PC-3 (cell line): ENCODE results near the gene MCEMP1.
"Not testable (repeated sequence)": the region's sequence is repeated elsewhere in the genome, so short reads cannot be mapped to it uniquely, and the experiment has no call there.

Experiments used
- CTCF ChIP-seq: fragments of 300-600 bp; sonication (generic); conservative IDR thresholded peaks from 2 replicates; pipeline ENCODE4 v1.5.1; 2017; ENCODE audit warnings: antibody characterized with exemption, low read depth, mild to moderate bottlenecking, low read length
- EZH2phosphoT487 ChIP-seq: fragments of 300-600 bp; sonication (generic); IDR thresholded peaks from 2 replicates; pipeline ENCODE4 v1.6.1; 2018; ENCODE audit warnings: mild to moderate bottlenecking, antibody characterized with exemption, low read length, borderline replicate concordance

- TF ChIP-seq EZH2phosphoT487, CTCF: not testable (repeated sequence)
Observed at GRCh38 chr19:7643629-7644549, 33.0 kb upstream of the MCEMP1 start.
